Hematopoietic multipotent progenitor cell treated with erythropoietin and hydrocortisone succinate and interleukin-3 and kit ligand, for 15 days (in vitro differentiated cells): Measurements from ENCODE around the gene TBC1D5.
"Not testable (repeated sequence)": the region's sequence is repeated elsewhere in the genome, so short reads cannot be mapped to it uniquely, and the experiment has no call there.

ENCODE experiments used
- DNase-seq: peaks from one replicate; pipeline ENCODE4 v3.0.0-alpha.2; 2015; ENCODE audit warnings: low spot score

Gene TBC1D5

DNA sequence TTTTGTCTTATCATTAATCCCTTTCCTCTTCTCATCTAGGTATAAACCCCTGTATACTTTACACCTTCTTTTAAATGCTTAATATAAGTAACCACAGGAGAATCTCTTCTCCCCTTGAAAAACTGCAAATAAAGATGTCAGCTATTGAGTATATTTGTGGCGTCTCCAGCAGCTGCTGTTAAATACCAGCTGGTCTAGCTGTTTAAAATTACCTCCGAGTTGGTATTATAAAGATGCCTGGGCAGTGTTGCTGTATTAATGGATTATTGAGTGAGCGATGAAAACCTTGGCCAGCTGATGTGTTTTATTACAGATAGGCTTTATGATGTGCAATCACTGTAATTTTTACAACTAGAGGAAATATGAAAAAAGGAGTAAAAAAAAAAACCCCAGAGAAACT, 388.1 kb downstream of the TBC1D5 start:
- no peak for DNase-seq

GRCh38 chr3:17352620-17353019, 389.8 kb downstream of the TBC1D5 start:
- DNase-seq, result no peak

- not testable (repeated sequence) for DNase-seq
Measured at GRCh38 chr3:17351193-17351592, 391.2 kb downstream of the TBC1D5 start.

DNA sequence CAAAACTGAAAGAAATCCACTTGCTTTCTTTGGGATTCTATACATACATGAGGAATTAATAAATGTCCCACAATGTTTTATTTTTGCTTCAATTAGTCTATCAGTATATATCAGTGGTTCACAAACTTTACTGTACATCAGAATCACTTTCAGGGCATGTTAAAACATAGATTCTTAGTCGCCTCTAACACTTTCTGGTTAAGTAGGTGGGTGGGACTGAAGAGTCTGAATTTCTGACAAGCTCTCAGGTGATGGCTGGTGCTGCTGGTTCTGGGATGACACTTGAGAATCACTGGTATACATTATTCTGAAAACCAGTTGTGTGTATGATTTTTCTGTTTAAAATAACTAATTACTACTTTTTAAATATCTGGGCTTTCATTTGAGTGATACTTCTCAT, 393.3 kb downstream of the TBC1D5 start:
- no peak for DNase-seq

DNA sequence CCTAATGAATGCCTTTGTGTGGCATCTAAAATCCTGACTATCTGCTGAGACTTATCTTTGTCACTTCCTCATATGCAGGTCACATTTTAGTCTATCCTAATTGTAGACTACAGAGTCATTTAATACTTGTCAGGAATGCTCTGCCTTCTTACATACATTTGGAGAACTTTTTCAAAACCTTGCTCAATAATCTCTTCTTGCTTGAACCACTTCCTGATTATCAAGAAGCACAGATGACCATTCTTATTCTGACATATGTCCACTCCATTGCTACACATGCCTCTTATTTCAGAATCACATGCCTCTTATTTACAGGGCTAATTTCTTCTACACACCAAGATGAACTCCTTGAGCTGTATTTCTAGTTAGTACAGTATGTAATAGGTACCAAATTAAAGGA, 400.3 kb downstream of the TBC1D5 start:
- DNase-seq, result no peak

DNA sequence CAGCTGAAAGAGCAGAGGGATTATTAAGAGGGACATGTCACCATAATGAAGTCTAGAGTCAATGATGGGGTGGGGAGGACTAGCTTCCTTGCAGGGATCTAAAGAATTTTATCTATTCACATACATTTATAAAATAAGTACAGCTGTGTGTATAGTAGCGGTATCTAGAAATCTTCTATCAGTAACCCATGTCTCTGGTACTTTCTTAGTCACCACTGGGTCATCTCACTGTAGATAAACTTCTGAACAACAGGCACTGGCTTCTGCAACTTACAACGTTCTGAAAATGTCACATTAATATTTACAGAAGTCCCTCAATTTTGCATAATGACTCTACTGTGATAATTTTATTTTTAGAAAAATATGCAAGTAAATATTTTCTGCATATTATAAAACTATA, 401.7 kb downstream of the TBC1D5 start:
- DNase-seq, result no peak

- DNase-seq, result no peak
Measured at GRCh38 chr3:17340261-17340660, 402.2 kb downstream of the TBC1D5 start.

DNA sequence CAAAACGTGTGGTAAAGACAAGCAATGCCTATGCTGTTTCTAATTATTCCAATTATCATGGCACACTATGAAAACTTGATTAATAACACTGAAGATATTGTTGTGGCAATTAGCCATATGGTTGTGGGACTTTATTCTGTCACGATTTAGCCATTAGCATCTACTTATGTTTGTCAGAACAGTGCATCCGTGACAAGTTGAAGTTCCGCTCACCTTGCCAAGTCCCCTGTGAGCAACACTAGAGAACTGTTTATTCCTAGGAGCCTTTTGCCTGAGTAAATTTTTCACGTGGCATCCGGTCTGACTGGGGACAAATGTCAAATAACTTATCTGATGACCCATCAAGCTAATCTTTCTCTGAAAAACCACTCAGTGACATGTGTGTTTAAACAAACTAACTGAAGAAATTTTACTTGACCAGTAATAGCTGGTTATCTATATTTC, 403.3 kb downstream of the TBC1D5 start:
- DNase-seq, result no peak

DNA sequence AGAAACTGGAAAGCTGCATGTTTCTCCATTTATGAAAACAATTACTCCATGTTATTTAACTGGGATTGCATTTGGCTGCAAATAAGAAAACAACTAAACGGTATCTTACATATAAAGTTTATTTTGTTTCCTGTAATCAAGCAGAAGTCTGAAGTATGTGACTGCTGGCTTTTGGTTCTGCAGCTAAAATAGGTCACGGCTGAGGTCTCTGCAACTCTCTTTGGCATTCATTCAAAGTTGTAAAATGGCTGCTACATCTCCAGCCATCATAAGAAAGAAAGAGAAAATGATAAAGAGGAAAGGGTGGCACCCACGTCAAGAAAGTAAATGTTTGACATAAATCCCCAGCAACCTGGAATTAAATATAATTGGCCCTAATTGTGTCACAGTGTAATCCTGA, 406.1 kb downstream of the TBC1D5 start:
- DNase-seq, result no peak

GRCh38 chr3:17333893-17334292, 408.5 kb downstream of the TBC1D5 start:
- no peak for DNase-seq

GRCh38 chr3:17333446-17333845, 409.0 kb downstream of the TBC1D5 start:
- DNase-seq, result no peak

DNA sequence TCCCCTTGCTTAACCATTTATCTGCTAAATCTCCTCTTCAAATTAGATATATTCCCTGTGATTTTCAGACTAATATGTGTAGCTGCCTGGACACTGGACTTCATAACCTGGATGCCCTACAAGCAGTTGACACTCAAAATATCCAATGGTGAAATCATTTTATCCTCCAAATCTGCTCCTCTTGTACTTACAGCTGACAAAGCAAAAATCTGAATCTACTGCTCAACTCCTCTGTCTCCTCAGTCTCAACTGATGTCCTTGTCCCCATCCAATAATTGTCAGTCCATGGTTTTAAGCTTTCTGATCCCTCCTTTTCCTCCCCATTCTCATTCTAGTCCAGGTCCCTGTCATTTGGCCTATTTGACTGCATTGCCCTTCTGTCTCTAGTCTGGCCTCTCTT, 411.8 kb downstream of the TBC1D5 start:
- no peak for DNase-seq

DNA sequence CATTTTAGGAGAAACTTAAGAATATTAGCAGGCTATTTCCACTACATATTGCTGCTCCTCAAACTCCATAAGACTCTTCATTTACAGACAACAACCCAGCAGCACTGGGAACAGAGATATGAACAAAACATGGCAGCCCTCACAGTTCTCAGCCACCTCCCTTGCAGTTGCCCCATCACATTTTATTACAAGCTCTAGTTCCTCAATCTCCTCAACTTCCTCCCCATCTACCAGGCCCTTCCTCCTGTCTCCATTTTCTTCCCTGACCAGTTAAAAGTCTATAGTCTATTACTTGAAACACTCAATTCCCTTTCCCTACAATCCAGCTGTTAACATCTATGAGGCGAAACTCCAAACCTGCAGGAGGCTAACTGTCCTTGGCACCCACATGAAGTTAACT, 412.5 kb downstream of the TBC1D5 start:
- no peak for DNase-seq

- no peak for DNase-seq
Measured at GRCh38 chr3:17322106-17322793, 420.2 kb downstream of the TBC1D5 start.

DNA sequence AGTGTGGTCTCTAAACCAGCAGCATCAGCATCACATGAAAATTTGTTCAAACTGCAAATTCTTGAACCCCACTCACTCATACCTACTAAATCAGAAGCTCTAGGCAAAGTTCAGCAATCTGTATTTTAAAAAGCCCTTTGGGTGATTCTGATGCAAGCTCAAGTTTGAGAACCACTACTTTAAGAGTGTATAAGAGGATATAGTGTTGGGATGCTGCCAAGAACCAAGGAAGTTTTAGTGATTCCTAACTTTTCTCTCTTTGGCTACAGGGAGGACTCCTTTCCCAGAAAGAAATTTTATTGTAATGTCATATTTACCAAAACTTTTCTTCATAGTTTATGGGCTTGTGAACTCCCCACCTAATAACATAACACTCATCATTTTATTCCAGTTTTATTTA, 422.2 kb downstream of the TBC1D5 start:
- no peak for DNase-seq

DNA sequence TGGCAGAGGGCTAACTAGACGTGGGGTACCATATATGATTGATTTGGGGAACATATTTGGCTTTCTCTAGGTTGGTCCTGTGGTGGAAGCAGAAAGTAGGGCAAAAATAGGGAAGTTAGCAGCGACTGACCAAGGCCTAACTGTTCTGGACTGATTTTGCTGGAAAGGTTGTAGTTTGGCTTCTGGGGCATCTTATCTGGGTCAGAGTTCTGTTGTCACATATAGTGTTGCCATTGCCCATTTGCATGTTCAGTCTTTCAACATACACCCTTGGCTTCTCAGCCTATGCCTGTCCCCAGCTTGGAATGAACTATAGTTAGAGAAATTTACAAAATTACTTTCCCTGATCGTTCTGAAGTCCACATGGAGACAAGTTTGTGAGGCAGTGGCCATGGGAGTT, 426.5 kb downstream of the TBC1D5 start:
- DNase-seq, result no peak

- DNase-seq, result no peak
Measured at GRCh38 chr3:17314171-17314570, 428.3 kb downstream of the TBC1D5 start.

DNA sequence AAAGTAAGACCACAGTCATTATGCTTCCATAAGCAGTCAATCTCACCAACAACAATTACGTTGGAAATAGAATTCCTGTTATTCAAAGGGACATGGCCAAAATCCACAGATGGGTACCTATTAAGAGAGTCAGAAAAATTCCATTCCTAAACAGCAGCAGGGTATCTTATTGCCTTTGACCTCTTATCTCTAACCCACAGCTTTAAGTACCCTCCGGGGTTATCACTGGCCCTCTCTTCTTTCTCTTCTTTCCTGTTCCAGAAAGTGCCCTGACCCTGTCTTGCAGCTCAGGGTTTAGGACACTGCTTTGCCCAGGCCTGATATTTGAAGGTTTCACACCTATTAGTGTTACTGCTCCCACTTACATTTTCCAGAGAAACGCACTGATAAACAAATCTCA, 428.7 kb downstream of the TBC1D5 start:
- no peak for DNase-seq

DNA sequence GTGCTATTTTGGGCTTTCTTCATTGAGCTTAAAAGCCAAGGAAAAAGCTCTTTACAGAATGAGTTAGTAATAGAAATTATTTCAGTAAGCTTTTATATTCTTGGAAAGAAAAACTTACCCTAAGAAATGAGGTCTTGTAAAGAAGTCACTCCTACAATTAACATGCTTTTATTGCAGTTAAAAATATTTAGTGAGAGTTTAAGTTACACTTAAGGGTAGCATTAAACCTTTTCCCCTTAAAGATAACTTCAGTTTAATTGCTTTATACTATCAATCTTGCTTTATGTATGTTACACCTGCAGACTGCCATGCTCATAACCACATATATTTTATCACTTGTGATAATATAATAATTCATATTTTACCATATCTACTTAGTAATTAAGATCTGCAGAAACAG, 431.4 kb downstream of the TBC1D5 start:
- no peak for DNase-seq

DNA sequence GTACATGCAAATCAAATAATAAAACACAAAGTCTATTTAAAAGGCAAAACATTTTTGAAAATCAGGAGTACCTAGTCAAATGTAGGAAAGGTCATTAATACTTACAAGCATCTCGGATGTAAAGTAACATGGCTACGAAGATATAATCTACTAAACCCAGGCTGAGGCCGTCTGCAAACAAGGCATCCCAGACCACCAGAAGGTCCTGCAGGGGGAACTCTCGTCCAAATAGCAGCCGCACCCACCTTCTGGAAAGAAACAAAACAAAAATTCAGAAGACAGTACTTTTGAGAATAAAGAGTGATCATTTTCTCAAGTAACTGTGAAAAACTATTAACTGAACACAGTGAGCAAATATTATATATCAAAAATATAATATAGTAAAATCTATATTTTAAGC, 434.5 kb downstream of the TBC1D5 start:
- no peak for DNase-seq

DNA sequence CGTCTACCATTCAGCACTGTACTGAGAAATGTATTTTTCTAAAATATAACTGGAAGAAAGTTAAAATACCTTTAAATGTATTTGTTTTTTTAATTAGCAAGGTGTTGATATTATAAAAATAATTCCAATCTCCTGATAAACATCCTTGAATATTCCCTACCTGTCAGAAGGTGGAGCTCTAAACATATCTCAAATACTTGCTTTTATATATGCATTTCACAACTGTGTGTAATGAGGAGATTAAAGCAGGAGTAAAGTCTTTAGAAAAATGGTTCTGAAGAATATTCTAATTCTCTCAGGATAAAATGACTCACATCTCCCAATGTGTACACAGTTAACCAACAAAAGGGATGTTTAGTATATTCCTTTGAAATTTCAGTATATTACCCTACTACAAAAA, 434.9 kb downstream of the TBC1D5 start:
- DNase-seq, result no peak

GRCh38 chr3:17304969-17305368, 437.5 kb downstream of the TBC1D5 start:
- no peak for DNase-seq

DNA sequence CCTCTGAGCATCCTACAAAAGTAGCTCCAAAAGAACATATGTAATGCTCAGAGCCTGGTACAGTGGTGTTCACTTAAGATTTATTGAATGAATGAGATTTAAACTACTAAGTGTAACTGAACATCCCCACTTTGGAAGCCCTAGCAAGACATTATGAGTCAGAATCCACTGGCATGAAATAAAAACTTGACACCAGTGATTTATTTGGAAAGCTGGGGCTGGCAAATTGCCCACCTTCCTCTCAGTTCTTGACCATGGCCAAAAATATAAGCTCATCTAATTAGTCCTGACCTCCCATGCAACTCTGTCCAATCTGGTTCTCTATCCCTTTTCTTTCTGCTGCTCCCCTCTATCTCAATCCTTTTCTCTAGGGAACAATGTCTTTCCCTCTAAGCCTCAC, 439.7 kb downstream of the TBC1D5 start:
- DNase-seq, result no peak

GRCh38 chr3:17302170-17302569, 440.3 kb downstream of the TBC1D5 start:
- DNase-seq, result no peak

DNA sequence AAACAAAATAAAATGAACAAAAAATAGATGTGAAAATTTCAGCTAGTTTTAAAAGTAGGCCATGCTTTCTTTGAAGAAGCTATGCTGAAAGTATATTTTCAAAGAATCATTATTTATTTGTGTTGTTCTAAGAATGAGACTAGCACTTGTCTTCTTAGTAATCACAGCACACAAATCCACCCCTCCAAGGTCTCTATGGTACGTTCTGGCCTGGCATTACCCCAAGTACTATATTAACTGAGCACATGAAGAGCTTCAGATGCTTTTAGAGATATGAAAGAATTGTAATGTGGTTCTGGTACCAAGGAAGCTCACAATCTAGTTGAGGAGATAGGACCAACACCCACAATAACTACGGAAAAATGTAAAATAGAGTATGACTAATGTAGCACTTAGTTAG, 441.2 kb downstream of the TBC1D5 start:
- DNase-seq, result no peak
